Activated CD4-positive, CD25-positive, alpha-beta regulatory T cell treated with anti-CD3 and anti-CD28 coated beads, Interleukin-2, amount 50 U/mL, for 24 hours (primary cell): ENCODE results near the gene STX19.
A peak's percentile ranks its signal among the peaks of the same experiment; 100 is the strongest.
"Not testable (repeated sequence)": the region's sequence is repeated elsewhere in the genome, so short reads cannot be mapped to it uniquely, and the experiment has no call there.

Experiments
- ATAC-seq, 2 donors: fragments of 150-1000 bp; cut with Tn5 transposase; one replicate each; pipeline ENCODE4 v1.10.0; 2021; ENCODE audit warnings: mild to moderate bottlenecking in 1 of 2, moderate library complexity in 1 of 2

STX19 gene

DNA sequence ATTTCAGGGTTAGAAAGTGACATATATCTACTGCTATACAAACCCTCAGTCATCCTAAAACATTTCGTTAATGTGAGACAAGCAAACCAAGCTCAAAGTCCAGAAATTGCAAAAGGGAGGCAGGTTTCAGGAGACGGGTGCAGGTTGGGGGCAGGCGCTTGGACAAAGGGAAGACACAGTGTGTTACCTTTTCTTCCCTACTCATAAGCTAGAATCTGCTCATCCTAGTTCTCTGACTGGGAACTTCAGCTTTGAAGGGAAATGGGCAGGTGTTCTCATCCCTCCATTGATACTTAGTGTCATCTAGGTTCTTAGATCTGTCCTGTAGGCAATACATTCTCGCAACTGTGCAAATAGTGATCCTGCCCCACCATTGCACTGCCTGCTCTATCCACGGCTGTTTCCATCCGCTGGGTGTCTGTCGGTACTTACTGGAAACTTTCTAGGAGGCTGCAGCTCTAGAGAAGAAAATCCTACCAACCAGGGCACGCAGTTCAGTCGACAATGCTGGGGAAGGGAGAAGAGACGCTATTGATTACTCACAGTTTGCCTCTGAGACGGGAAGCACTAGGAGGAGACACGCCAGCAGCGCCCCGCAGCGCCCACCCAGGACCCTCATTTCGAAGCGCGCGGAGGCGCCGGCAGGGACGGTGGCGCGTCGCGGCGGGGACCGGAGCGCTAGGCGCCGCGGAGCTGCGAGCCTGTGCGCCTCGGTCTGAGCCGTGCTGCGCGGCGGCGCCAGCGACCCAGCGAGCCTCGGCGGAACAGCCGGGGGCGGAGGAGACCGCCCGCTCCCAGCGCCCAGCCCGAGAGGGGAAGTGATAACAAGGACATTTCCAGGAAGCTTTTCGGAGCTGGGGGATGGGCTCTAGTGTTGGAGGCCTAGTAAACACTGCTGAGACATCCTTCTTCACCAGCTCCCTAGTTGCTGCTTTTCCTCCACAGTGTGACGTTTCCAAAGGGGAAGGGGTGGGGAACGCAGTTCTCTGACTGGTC lies 55.0 kb downstream of the STX19 start, which contains the start of gene PROS1:
Gene PROS1, minus strand, starts transcription at position 766 of the 996 bp plus-strand sequence. Its CDS starts 147 bp downstream, at position 619.
- peak; percentile 76 to 92 for ATAC-seq

DNA sequence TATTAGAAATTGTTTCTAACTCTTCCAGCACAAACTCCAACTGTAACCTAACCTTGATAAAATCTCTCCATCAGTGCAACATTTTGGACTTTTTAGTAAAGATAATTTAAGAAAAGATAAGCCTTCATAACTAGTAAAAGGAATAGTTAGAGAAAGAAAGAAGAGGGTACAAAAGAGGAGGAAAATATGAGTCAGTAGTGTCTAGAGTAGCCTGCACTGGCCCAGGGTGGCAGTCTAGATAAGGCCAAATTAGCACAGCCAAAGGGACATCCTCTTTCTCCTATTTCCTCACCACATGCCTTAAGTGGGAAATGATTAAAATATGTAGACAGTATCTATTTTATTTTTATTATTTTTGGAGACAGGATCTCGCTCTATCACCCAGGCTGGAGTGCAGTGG lies 58.4 kb downstream of the STX19 start:
- no peak for ATAC-seq

DNA sequence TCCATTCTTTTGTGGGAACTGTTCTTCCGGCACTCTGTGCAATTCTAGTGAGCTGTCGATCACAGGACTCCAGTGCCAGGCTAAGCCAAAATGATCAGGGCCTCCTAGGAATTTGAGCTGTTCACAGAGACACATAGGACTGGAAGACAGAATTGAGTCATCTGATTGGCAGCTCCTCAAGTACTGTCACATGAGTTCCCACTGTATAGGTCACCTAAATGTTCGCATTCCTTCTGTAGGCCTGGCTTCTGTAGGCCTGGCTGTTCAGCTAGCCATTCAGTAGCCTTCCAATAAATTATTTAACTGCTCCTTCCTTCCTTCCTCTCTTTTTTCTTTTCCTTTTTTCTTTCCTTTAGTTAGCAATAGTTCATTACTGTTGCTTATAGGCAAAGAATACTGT lies 59.0 kb downstream of the STX19 start:
- no peak for ATAC-seq

DNA sequence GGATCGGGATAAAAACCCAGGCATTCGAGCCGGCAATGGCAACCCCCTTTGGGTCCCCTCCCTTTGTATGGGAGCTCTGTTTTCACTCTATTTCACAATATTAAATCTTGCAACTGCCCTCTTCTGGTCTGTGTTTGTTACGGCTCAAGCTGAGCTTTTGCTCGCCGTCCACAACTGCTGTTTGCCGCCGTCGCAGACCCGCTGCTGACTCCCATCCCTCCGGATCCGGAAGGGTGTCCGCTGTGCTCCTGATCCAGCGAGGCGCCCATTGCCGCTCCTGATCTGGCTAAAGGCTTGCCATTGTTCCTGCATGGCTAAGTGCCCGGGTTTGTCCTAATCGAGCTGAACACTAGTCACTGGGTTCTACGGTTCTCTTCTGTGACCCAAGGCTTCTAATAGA lies 63.3 kb downstream of the STX19 start:
- not testable (repeated sequence) for ATAC-seq
